Activated naive CD8-positive, alpha-beta T cell treated with anti-CD3 and anti-CD28 coated beads, Interleukin-2, amount 50 U/mL, for 24 hours (primary cell): ENCODE measurements around the gene PANK3.
"Not testable (repeated sequence)": the region's sequence is repeated elsewhere in the genome, so short reads cannot be mapped to it uniquely, and the experiment has no call there.

Experiments
- ATAC-seq: fragments of 150-1000 bp; cut with Tn5 transposase; one replicate; pipeline ENCODE4 v1.10.0; 2021
- DNase-seq: peaks from one replicate; pipeline ENCODE4 v3.0.0; 2021
- H3K27ac Mint-ChIP-seq: one replicate; pipeline ENCODE4 v1.8.0; 2021; ENCODE audit warnings: mild to moderate bottlenecking, mixed read lengths
- H3K27me3 Mint-ChIP-seq: one replicate; pipeline ENCODE4 v1.8.0; 2021; ENCODE audit warnings: mixed read lengths
- H3K36me3 Mint-ChIP-seq: one replicate; pipeline ENCODE4 v1.8.0; 2021; ENCODE audit warnings: low read depth, mixed read lengths
- H3K4me1 Mint-ChIP-seq: one replicate; pipeline ENCODE4 v1.8.0; 2021; ENCODE audit warnings: mixed read lengths
- H3K4me3 Mint-ChIP-seq: one replicate; pipeline ENCODE4 v1.8.0; 2021; ENCODE audit warnings: mild to moderate bottlenecking, moderate library complexity, mixed read lengths
- H3K9me3 Mint-ChIP-seq: one replicate; pipeline ENCODE4 v1.8.0; 2021; ENCODE audit warnings: mixed read lengths

The PANK3 gene

DNA sequence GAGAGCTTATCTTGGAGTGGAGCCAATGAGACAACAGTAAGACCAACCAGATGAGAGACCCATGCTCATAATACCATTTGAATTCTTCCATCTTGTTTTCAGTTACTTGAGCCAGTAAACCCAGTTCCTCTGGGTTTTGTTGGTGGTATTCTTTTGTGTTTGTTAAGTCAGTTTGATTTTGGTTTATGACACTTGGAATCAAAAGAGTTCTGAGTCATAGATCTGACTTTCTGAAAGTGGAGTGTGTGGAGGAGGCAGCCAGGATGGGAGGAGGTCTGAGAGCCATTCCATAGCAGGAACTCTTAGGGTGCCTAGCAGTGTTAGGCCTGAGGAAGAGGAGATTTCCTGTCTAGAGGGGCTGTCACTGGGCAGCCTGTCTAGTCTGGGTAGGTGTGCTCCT, 24.6 kb upstream of the PANK3 start:
- Mint-ChIP-seq H3K9me3 (no peaks in the 10 kb centered on the region), H3K4me1 (peaks cover 12% of the 10 kb centered on the region), H3K27ac (no peak overlapping the region), H3K27me3 (peaks cover 11% of the 10 kb centered on the region), H3K4me3 (no peak overlapping the region), H3K36me3 (no peaks in the 10 kb centered on the region)
- DNase-seq (no peak), ATAC-seq (no peak)

DNA sequence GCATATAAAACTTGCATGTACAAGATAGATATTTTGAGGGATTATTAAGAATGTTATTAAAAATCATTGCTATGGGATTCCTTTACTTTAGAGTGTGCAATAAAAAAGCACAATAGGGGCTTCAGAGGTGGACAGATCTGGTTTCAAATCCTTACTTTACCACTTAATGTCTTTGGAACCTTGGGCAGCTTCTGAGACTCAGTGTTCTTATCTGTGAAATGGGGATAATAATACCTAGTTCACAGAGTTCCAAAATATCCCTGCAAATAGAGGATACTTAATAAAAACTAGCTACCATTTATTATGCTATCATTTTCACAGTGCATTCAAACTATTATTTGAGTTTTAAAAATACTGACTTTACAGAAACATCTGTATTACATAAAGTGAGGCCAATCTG, 23.3 kb upstream of the PANK3 start:
- ATAC-seq (no peak), DNase-seq (no peak)
- no peaks in the 10 kb centered on the region for H3K4me1 Mint-ChIP-seq
- no peak overlapping the region for H3K27ac Mint-ChIP-seq
- peaks cover 15% of the 10 kb centered on the region for H3K27me3 Mint-ChIP-seq
- H3K36me3 Mint-ChIP-seq = no peaks in the 10 kb centered on the region
- peaks cover 3% of the 10 kb centered on the region for H3K9me3 Mint-ChIP-seq
- no peak overlapping the region for H3K4me3 Mint-ChIP-seq

DNA sequence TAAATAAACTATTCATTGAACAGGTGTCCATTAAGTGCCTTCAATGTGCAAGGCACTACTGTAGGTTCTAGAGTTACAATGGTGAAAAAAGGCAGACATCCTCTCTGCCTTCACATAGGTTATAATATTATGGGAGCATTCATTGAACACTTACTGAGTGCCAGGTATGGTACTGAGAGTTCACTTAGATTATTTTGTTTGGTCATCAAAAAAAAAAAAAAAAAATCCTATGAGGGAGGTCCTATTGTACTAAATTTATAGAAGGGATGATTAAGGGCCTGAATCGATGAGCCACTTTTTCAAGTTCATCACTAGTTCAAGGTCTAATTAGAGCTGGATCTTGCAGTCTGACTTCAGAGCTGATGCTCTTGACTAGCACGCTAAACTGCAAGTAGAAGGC, 22.8 kb upstream of the PANK3 start:
- no peak overlapping the region for H3K4me3 Mint-ChIP-seq
- peaks cover 18% of the 10 kb centered on the region for H3K27me3 Mint-ChIP-seq
- H3K27ac Mint-ChIP-seq = no peak overlapping the region
- no peaks in the 10 kb centered on the region for H3K4me1 Mint-ChIP-seq
- ATAC-seq (no peak), DNase-seq (no peak)
- H3K9me3 Mint-ChIP-seq = peaks cover 6% of the 10 kb centered on the region
- H3K36me3 Mint-ChIP-seq = no peaks in the 10 kb centered on the region

DNA sequence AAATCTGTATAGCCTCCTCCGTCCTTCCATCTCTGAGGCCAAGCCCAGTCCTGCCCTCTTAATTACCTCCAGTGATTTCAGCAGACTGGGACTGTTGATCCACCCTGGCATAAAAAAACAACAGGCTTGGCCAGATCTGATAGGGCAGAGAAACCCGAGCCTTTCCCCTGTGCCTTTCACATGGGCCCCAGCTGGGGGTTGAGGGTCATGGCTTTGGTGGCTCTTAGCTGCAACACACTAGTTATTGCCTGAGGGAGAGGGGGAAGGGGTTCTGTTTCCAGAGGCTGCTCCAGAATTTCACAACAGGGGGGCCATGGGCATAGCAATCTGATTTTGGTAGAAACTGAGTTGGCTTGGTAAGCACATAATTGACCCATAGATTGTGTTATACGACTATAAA, 21.2 kb upstream of the PANK3 start:
- Mint-ChIP-seq H3K36me3 (no peaks in the 10 kb centered on the region), H3K27ac (no peak overlapping the region), H3K9me3 (peaks cover 7% of the 10 kb centered on the region), H3K4me1 (no peaks in the 10 kb centered on the region), H3K4me3 (no peak overlapping the region), H3K27me3 (peaks cover 24% of the 10 kb centered on the region)
- no peak for ATAC-seq
- DNase-seq = no peak

DNA sequence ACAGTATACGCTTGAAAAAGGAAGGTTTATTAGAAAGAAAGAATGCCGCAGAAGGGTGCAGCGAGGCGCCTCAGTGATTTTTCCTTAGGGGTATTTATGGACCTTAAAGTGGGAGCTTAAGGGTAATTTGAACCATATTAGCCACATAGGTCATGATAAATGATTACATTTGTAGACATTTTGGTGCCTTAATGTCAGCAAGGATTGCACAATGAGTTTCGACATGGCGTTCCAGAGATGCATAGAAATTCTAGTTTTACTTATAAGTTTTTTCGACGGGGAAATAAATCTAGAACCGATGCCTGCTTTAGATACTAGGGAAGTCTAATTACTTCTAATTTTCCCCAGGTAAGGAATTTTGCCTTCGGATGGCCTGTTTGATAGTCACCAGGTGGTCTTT, 20.7 kb upstream of the PANK3 start:
- Mint-ChIP-seq H3K36me3 (no peaks in the 10 kb centered on the region), H3K27me3 (peaks cover 25% of the 10 kb centered on the region)

DNA sequence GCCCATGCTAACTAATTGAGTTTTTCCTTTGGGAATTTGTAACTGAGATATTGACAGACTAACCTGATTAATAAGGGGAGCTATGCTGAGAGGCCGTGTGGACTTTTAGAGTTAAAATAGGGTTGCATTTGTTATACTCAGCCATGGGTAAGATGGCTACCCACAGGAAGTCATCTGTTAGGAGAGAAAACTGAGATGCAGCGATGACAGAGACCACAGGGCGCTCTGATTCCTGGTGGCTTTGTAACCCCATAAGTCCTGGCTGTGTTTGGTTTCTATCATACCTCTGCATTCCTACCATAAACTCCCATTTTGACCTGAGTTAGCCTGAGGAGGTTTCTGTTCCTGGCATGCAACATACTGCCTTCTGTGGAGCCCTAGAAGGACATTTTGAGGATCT, 19.5 kb upstream of the PANK3 start:
- DNase-seq (no peak), ATAC-seq (no peak)
- no peaks in the 10 kb centered on the region for H3K36me3 Mint-ChIP-seq
- peaks cover 7% of the 10 kb centered on the region for H3K9me3 Mint-ChIP-seq
- no peak overlapping the region for H3K4me3 Mint-ChIP-seq
- H3K27me3 Mint-ChIP-seq = peaks cover 33% of the 10 kb centered on the region
- H3K4me1 Mint-ChIP-seq = no peaks in the 10 kb centered on the region
- no peak overlapping the region for H3K27ac Mint-ChIP-seq

More for the DNA sequence above, 20.7 kb upstream of the PANK3 start:
- Mint-ChIP-seq H3K4me1 (no peaks in the 10 kb centered on the region), H3K4me3 (no peak overlapping the region), H3K27ac (no peak overlapping the region), H3K9me3 (peaks cover 7% of the 10 kb centered on the region)
- ATAC-seq (no peak), DNase-seq (no peak)

DNA sequence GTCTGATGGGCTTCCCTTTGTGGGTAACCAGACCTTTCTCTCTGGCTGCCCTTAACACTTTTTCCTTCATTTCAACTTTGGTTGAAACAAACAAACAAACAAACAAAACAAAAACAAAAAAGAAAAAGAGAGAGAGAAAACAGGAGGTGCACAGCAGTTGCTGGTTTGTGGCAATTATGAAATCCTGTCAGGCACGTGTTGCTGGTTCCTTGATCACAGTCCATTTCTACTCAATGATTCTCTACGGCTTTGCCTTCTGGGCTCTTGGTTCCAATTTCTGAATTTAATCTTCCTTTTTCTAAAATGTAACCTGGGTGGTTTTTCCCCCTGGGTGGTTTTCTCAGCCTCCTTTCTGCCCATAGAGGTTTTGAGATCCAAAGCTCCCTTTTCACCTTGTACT, 17.8 kb upstream of the PANK3 start:
- peaks cover 37% of the 10 kb centered on the region for H3K27me3 Mint-ChIP-seq

DNA sequence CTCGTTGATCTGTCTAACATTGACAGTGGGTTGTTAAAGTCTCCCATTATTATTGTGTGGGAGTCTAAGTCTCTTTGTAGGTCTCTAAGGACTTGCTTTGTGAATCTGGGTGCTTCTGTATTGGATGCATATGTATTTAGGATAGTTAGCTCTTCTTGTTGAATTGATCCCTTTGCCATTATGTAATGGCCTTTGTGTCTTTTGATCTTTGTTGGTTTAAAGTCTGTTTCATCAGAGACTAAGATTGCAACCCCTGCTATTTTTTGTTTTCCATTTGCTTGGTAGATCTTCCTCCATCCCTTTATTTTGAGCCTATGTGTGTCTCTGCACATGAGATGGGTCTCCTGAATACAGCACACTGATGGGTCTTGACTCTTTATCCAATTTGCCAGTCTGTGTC, 17.0 kb upstream of the PANK3 start:
- H3K27ac Mint-ChIP-seq, ATAC-seq, H3K4me1 Mint-ChIP-seq, H3K36me3 Mint-ChIP-seq, H3K4me3 Mint-ChIP-seq, DNase-seq: not testable (repeated sequence)
- peaks cover 37% of the 10 kb centered on the region for H3K27me3 Mint-ChIP-seq
- H3K9me3 Mint-ChIP-seq = peaks cover 11% of the 10 kb centered on the region

More for the DNA sequence above, 17.8 kb upstream of the PANK3 start:
- DNase-seq (no peak), ATAC-seq (no peak)
- H3K9me3 Mint-ChIP-seq = peaks cover 11% of the 10 kb centered on the region
- no peak overlapping the region for H3K4me3 Mint-ChIP-seq
- no peaks in the 10 kb centered on the region for H3K4me1 Mint-ChIP-seq
- no peaks in the 10 kb centered on the region for H3K36me3 Mint-ChIP-seq
- H3K27ac Mint-ChIP-seq = no peak overlapping the region

DNA sequence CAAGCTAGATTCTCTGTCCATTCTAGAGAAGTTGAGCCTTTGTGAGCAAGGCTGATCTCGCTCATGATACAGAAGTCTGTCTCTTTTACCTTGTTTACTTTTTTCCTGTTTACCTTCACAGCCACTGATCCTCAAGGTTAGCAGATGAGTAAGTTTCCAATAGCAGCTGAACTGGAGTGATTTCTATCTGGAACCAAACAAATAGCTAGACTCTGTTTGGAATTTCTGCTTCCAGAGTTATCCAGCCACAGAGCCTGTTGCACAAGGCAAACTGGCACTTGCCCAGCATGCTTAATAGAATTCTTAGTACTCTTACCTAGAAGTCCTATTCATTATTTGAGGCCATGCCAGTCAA, 12.8 kb upstream of the PANK3 start:
- Mint-ChIP-seq H3K27ac (no peak overlapping the region), H3K27me3 (peaks cover 34% of the 10 kb centered on the region), H3K9me3 (peaks cover 5% of the 10 kb centered on the region), H3K36me3 (no peaks in the 10 kb centered on the region), H3K4me3 (no peak overlapping the region), H3K4me1 (no peaks in the 10 kb centered on the region)
- DNase-seq = no peak
- no peak for ATAC-seq

DNA sequence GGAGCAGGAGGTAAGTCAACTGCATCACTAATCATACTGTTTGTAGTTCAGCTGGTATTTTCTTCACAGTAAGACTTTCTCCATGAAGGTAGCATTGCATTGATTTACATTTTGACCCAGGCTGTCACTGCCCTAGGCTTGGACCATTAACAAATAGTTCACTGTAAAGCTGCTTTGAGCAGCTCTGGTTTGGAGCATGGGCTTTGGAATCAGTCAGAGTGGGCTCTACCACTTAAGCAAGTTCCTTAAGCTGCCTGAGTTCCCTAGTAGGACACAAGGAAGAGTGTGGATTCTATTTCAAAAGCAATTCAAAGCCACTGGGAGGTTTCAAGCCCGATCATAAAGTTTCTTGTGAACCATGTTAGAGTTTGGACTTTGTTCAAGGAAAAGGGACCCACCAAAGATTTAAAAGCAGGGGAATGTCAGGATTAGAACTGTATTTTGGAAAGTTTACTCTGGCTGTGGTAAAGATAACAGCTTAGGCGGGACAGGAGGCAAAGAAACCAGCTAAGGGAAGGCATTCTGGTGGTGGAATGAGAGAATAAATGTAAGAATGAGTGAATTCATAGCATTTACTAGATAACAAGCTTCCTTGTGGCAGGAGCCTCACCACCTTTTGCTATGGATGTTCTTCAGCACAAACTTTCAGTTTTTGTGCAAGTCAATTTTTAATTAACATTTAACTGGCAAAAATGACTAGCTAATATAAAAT, 12.3 kb upstream of the PANK3 start:
- H3K27me3 Mint-ChIP-seq = peaks cover 30% of the 10 kb centered on the region
- DNase-seq = no peak
- H3K4me1 Mint-ChIP-seq = no peaks in the 10 kb centered on the region
- H3K4me3 Mint-ChIP-seq = no peak overlapping the region
- H3K27ac Mint-ChIP-seq = no peak overlapping the region
- peaks cover 3% of the 10 kb centered on the region for H3K9me3 Mint-ChIP-seq
- ATAC-seq = no peak
- no peaks in the 10 kb centered on the region for H3K36me3 Mint-ChIP-seq

DNA sequence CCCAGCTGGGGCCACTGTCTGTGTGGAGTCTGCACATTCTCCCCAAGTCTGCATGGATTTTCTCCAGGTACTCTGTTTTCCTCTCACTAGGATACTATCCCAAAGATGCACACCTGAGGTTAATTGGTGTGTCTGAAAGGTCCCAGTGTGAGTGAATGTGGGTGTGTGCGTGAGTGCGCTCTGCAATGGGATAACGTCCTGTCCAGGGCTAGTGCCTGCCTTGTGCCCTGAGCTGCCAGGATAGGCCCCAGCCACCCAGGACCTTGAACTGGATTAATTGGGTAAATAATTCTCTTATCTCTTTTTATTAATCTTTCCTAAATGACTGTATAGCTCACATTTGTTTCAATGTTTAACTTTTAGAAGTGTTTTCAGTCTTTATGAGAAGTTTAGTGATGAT, 11.5 kb upstream of the PANK3 start:
- Mint-ChIP-seq H3K27me3 (peaks cover 32% of the 10 kb centered on the region), H3K4me1 (no peaks in the 10 kb centered on the region), H3K27ac (no peak overlapping the region), H3K4me3 (no peak overlapping the region), H3K9me3 (peaks cover 3% of the 10 kb centered on the region), H3K36me3 (no peaks in the 10 kb centered on the region)
- DNase-seq (no peak), ATAC-seq (no peak)

DNA sequence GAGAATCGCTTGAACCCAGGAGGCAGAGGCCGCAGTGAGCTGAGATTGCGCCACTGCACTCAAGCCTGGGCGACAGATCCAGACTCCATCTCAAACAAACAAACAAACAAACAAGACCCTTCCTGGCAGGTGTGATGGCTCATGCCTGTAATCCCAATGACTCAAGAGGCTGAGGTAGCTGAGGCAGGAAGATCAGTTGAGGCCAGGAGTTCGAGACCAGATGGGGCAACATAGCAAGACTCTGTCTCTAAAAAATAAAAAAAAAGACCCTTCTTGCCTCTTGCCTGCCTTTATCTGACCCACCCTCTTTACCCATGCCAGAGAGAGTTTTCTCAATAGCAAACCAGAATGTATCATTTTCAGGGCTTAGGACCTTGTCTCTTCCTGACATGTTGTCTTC, 8.8 kb upstream of the PANK3 start:
- H3K27me3 Mint-ChIP-seq = peaks cover 18% of the 10 kb centered on the region
- H3K9me3 Mint-ChIP-seq = peaks cover under 1% of the 10 kb centered on the region

DNA sequence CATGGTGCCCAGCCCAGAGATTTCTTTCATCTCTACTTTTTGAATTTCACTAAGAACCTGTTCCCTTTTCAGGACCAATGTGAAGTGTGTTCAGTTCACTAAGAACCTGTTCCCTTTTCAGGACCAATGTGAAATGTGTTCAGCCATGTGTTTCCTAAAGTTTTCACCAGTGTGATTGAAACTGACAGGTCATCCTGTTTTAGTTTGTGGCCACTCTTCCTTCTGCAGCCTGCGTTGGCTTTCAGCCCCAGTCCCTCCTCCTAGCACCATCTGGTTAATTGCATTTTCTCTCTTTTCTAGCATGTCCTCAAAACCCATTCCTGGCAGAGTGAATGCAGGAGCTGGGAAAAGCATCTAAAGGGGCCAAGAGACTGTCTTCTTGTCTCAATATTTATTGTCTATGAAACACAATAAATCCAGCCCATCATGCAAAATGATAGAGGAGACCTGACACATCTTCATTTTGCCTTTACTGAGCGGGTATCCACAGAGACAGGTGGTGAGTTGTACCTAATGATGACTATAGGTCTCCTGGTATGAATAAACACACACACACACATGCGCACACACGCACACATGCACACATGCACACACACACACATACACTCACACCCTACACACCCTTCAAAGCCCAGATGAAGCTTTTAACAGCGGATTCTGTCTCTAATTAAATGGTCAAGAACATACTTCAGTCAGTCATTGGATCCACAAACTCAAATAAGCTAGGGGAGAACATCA, 6.1 kb upstream of the PANK3 start:
- H3K4me3 Mint-ChIP-seq = no peak overlapping the region
- H3K4me1 Mint-ChIP-seq = peaks cover 4% of the 10 kb centered on the region
- no peaks in the 10 kb centered on the region for H3K9me3 Mint-ChIP-seq
- ATAC-seq (no peak), DNase-seq (no peak)
- no peak overlapping the region for H3K27ac Mint-ChIP-seq
- H3K36me3 Mint-ChIP-seq = no peaks in the 10 kb centered on the region
- H3K27me3 Mint-ChIP-seq = peaks cover 18% of the 10 kb centered on the region

More for the DNA sequence above, 8.8 kb upstream of the PANK3 start:
- no peak for ATAC-seq
- Mint-ChIP-seq H3K27ac (no peak overlapping the region), H3K4me1 (peaks cover 2% of the 10 kb centered on the region), H3K4me3 (no peak overlapping the region), H3K36me3 (no peaks in the 10 kb centered on the region)
- DNase-seq = no peak

DNA sequence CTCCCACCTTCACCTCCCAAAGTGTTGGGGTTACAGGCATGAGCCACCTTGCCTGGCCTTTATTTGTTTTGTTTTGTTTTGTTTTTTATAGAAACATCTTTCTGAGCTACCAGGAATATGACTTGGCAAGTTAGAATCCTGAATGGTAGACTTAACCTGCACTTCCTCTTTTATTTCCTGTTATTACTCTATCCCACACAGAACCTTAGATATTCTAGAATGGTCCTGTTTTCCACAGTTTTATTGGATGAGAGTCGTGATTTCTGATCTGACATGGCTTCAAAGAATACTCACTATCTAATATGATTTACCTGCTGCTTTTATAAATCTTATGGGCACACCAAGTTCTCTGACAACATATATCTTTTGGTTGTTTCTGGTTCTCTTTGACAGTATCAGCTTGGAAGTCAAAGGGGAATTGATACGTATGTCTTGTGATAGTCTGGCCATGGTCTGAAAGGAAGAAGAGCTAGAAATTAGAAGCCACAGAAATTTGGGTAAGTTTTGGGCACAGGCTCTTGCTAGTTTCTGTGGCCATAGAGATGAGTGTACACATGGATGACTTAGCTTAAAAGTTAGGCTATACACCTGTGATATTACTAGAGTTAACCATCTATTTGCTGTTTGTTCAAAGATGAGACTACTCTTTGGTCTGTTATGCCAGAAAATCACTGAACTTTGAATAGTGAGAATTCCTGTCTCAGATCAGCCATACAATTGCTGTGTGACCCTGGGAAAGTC, 4.7 kb upstream of the PANK3 start:
- H3K27ac Mint-ChIP-seq = no peak overlapping the region
- H3K27me3 Mint-ChIP-seq = peaks cover 18% of the 10 kb centered on the region
- no peak overlapping the region for H3K4me3 Mint-ChIP-seq
- H3K9me3 Mint-ChIP-seq = no peaks in the 10 kb centered on the region
- H3K4me1 Mint-ChIP-seq = peaks cover 12% of the 10 kb centered on the region
- ATAC-seq = no peak
- no peak for DNase-seq
- H3K36me3 Mint-ChIP-seq = no peaks in the 10 kb centered on the region
